K562 (cell line): ENCODE measurements around the gene RGS9BP. TPM values are rescaled to one million over a fixed set of nuclear protein-coding genes. Genes with fewer than 3 reads are reported as not detected.

Source experiments
- CLOCK ChIP-seq: fragments of 250-450 bp; sonication (Bioruptor Pico); IDR thresholded peaks from 2 replicates; pipeline ENCODE4 v1.4.0; 2020; ENCODE audit warnings: mild to moderate bottlenecking, moderate library complexity, borderline replicate concordance
- GTF3C2 ChIP-seq: IDR thresholded peaks from 3 replicates; pipeline ENCODE4 v1.6.1; 2011; ENCODE audit warnings: borderline replicate concordance, mild to moderate bottlenecking, moderate library complexity; ENCODE audit not compliant: insufficient read length; ENCODE audit errors: extremely low read depth
- NFE2 ChIP-seq: IDR thresholded peaks from 2 replicates; pipeline ENCODE4 v1.6.1; 2014; ENCODE audit warnings: antibody characterized with exemption, low read depth
- RAD21 ChIP-seq, 2 experiments: fragments of 250-450 bp in 1 of 2; fragments of 450-650 bp in 1 of 2; sonication (Bioruptor Pico) in 1 of 2; formaldehyde crosslinking in 1 of 2; IDR thresholded peaks in 1 of 2; conservative IDR thresholded peaks in 1 of 2; 2 replicates each; pipeline versions ENCODE4 v1.4.0 to v1.8.0; 2020 to 2022; ENCODE audit warnings: mild to moderate bottlenecking in 2 of 2, moderate library complexity in 1 of 2
- SETDB1 ChIP-seq: IDR thresholded peaks from one replicate; pipeline ENCODE4 v1.6.1; 2012; ENCODE audit warnings: low read length, control low read depth, inconsistent platforms
- SNRNP70 ChIP-seq: fragments of 200-400 bp; formaldehyde crosslinking; optimal IDR thresholded peaks from 2 replicates; pipeline ENCODE3; 2017; ENCODE audit warnings: low read depth, low read length
- THRB ChIP-seq: fragments of 450-650 bp; formaldehyde crosslinking; conservative IDR thresholded peaks from 2 replicates; pipeline ENCODE4 v1.4.0; 2022; ENCODE audit warnings: mild to moderate bottlenecking, missing genetic modification characterization
- USF2 ChIP-seq: sonication (generic); formaldehyde crosslinking; IDR thresholded peaks from 2 replicates; pipeline ENCODE4 v1.5.0; 2020; ENCODE audit warnings: missing genetic modification reagents
- ZFP91 ChIP-seq: sonication (generic); formaldehyde crosslinking; IDR thresholded peaks from 2 replicates; pipeline ENCODE4 v1.8.0; 2022; ENCODE audit warnings: mild to moderate bottlenecking, missing genetic modification reagents
- ZNF217 ChIP-seq: sonication (generic); formaldehyde crosslinking; IDR thresholded peaks from 2 replicates; pipeline ENCODE4 v1.8.0; 2022; ENCODE audit warnings: mild to moderate bottlenecking, missing genetic modification reagents
- ZNF589 ChIP-seq: fragments of 200-800 bp; sonication (Bioruptor generic); IDR thresholded peaks from 2 replicates; pipeline ENCODE4 v1.6.1; 2016; ENCODE audit warnings: low read depth, missing genetic modification characterization, missing compliant biosample characterization
- ZNF668 ChIP-seq: fragments of 250-450 bp; sonication (Bioruptor Pico); IDR thresholded peaks from 2 replicates; pipeline ENCODE4 v1.8.0; 2022; ENCODE audit warnings: mild to moderate bottlenecking, inconsistent platforms
- ZNF75A ChIP-seq: fragments of 450-650 bp; formaldehyde crosslinking; IDR thresholded peaks from 2 replicates; pipeline ENCODE4 v1.4.0; 2020; ENCODE audit warnings: mild to moderate bottlenecking
- polyA plus RNA-seq, 8 experiments: library from polyadenylated mRNA; depleted of rRNA in 4 of 8; stranded (reverse) in 5 of 8; unstranded in 3 of 8; fragments of >200 nt; fragmentation: Nextera tagmentation in 2 of 8; fragmentation: Illumina TruSeq in 1 of 8; extraction: Ambion mirVana in 2 of 8; extraction: Trizol in 1 of 8; gene quantifications; 2 replicates each; pipeline versions ENCODE4 v1.2.1 to v1.2.3, GENCODE V29; 2011 to 2014; ENCODE audit warnings: inconsistent platforms in 1 of 8, missing spikeins in 1 of 8
- total RNA-seq, 7 experiments: library from RNA; depleted of rRNA in 6 of 7; stranded (reverse); fragments of >200 nt in 6 of 7; fragmentation: Illumina TruSeq in 2 of 7; extraction: Trizol in 2 of 7; gene quantifications; 2 replicates each; pipeline versions ENCODE4 v1.2.1 to v1.2.3, GENCODE V29; 2011 to 2021; ENCODE audit warnings: low replicate concordance in 1 of 7

Gene RGS9BP
- total and polyA plus RNA-seq, 9 of the 15 experiments (the other 6 are each of a cell fraction or from before 2014, with no cell fraction given): 0.03 to 1.3 (median 0.49) TPM

GRCh38 chr19:32674931-32675719, 523 bp upstream of the RGS9BP start, which contains the start of gene ANKRD27 (continued):
- TF ChIP-seq ZNF75A (CRISPR knock-in tag): no peak
- no peak for TF ChIP-seq ZNF589 (CRISPR knock-in tag)
- TF ChIP-seq CLOCK (CRISPR knock-in tag): no peak
- TF ChIP-seq ZNF668 (CRISPR knock-in tag): no peak
- no peak for TF ChIP-seq NFE2
- TF ChIP-seq RAD21 (CRISPR knock-in tag; conservative IDR thresholded peaks at IDR 0.05 in 1 of 2, IDR thresholded peaks at IDR 0.05 in 1 of 2): no peak
- no peak for TF ChIP-seq SETDB1
- TF ChIP-seq USF2 (CRISPR knock-in tag): no peak
- no peak for TF ChIP-seq SNRNP70
- no peak for TF ChIP-seq ZFP91 (CRISPR knock-in tag)
- TF ChIP-seq THRB (CRISPR knock-in tag): no peak
- TF ChIP-seq GTF3C2: no peak
- TF ChIP-seq ZNF217 (CRISPR knock-in tag): no peak
